Endodermal cell (in vitro differentiated cells): ENCODE measurements around the gene MPP7. TPM values are rescaled to one million over a fixed set of nuclear protein-coding genes. Genes with fewer than 3 reads are reported as not detected.
A peak's percentile ranks its signal among the peaks of the same experiment; 100 is the strongest.

Experiments used
- DNase-seq: peaks from one replicate; pipeline ENCODE4 v3.0.0-alpha.2; 2017
- H3K27ac ChIP-seq: 2 replicates; pipeline ENCODE4 v1.5.1; 2013; ENCODE audit warnings: mild to moderate bottlenecking, low read depth, low read length, moderate library complexity
- H3K27me3 ChIP-seq: 2 replicates; pipeline ENCODE4 v1.6.1; 2013; ENCODE audit warnings: mild to moderate bottlenecking, low read length, moderate library complexity; ENCODE audit not compliant: insufficient read depth, control insufficient read depth, poor library complexity, severe bottlenecking
- H3K36me3 ChIP-seq: 2 replicates; pipeline ENCODE4 v1.7.0; 2013; ENCODE audit warnings: mild to moderate bottlenecking, low read length, moderate library complexity; ENCODE audit not compliant: control insufficient read depth, insufficient read depth
- H3K4me1 ChIP-seq: one replicate; pipeline ENCODE4 v1.7.0; 2013; ENCODE audit warnings: low read length; ENCODE audit not compliant: control insufficient read depth, insufficient read depth
- H3K4me3 ChIP-seq: 2 replicates; pipeline ENCODE4 v1.5.1; 2013; ENCODE audit warnings: mild to moderate bottlenecking, low read length, moderate library complexity
- H3K9ac ChIP-seq: 2 replicates; pipeline ENCODE4 v1.6.1; 2013; ENCODE audit warnings: mild to moderate bottlenecking, low read length, moderate library complexity; ENCODE audit not compliant: poor library complexity, severe bottlenecking; ENCODE audit errors: extremely low read depth
- H3K9me3 ChIP-seq: 2 replicates; pipeline ENCODE4 v1.6.1; 2013; ENCODE audit warnings: mild to moderate bottlenecking, low read length, moderate library complexity; ENCODE audit not compliant: control insufficient read depth
- H3K27ac Mint-ChIP-seq: 2 replicates; pipeline ENCODE4 v1.8.0; 2020; ENCODE audit warnings: mixed read lengths
- H3K27me3 Mint-ChIP-seq: 2 replicates; pipeline ENCODE4 v1.8.0; 2021; ENCODE audit warnings: mild to moderate bottlenecking, mixed read lengths; ENCODE audit not compliant: insufficient read depth
- H3K36me3 Mint-ChIP-seq: 2 replicates; pipeline ENCODE4 v1.8.0; 2020; ENCODE audit warnings: low read depth, mixed read lengths
- H3K4me1 Mint-ChIP-seq: 2 replicates; pipeline ENCODE4 v1.8.0; 2020; ENCODE audit warnings: mixed read lengths
- H3K4me3 Mint-ChIP-seq: 2 replicates; pipeline ENCODE4 v1.8.0; 2020; ENCODE audit warnings: mild to moderate bottlenecking, moderate library complexity, mixed read lengths
- H3K9me3 Mint-ChIP-seq: 2 replicates; pipeline ENCODE4 v1.8.0; 2020; ENCODE audit warnings: mild to moderate bottlenecking, mixed read lengths
- WGBS, 2 experiments: methylation state at CpG; one replicate each; pipeline versions ENCODE4 v1.1.5 to v1.1.7; 2013; ENCODE audit warnings: missing lambda C conversion rate in 2 of 2, mixed read lengths in 1 of 2; ENCODE audit not compliant: insufficient coverage in 1 of 2, insufficient read length in 1 of 2; 5-methylcytosine and 5-hydroxymethylcytosine counted together
- total RNA-seq, 2 donors: library from RNA; stranded (reverse); fragmentation: NEBNext Ultra II Directional in 1 of 2; extraction: Animal tissue kit (Norgen Biotek cat#: 25700) in 1 of 2; gene quantifications; 2 replicates in 1 of 2; 3 replicates in 1 of 2; pipeline ENCODE4 v1.2.1, GENCODE V29; 2021
- TF ChIP-seq, protein P1 (sequence below): fragments of 200-600 bp; sonication (generic); conservative IDR thresholded peaks from 2 replicates; pipeline ENCODE4 v1.5.0; 2021; ENCODE audit warnings: antibody characterized with exemption, mild to moderate bottlenecking

The MPP7 gene
- total RNA-seq, 2 donors from 2014 or later: 5.5 to 7.7 TPM

DNA sequence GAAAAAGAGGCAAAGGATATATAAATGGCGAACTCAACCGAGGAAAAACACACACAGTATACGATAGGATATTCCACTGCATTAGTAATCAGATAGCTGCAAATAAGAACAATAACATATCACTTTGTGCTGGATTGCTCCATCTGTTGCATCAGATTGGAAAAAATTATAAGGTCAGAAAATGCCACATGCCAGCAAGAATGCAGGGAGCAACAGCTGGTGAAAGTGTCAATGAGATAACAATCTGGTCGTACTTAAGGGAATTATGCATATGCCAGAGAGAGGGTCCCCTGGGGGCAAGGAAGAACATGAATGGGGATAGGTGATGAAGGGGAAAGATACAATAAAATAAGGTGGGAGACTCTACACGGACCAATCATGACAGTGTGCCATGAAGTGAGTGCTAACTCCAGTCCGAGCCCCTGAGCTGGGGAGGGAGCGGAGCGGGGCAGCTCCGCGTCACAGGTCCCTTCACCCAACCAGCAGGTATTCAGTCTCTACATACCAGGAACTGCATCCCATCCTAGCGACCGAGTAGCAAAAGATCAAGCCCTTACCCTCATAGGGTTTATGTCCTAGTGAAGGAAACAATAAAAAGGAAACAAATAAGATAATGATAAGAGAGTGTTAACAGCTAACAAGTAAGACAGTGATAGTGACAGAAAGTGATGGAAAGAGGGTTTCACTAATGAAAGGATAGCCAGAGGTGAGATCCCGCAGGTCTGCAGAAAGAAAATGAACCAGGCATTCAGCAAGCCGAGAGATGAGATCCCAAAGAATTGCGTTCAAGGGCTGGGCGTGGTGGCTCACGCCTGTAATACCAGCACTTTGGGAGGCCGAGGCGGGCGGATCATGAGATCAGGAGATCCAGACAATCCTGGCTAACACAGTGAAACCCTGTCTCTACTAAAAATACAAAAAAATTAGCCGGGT, 9.4 kb downstream of the MPP7 start:
- H3K9me3 Mint-ChIP-seq: no peaks in the 10 kb centered on the region
- peak; percentile 45 for DNase-seq

DNA sequence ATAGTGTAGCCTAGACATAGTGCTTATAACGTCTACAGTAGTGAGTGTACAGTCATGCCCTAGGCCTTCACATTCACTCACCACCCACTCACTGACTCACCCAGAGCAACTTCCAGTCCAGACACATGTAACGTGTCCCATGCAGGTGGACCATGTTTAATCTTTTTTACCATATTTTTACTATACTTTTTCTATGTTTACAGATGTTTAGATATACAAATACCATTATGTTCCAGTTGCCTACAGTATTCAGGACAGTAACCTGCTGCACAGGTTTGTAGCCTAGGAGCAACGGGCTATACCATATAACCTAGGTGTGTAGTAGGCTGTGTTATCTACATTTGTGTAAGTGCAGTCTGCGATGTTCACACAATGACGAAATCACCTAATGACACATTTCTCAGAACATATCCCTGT, 11.0 kb downstream of the MPP7 start:
- H3K27me3 Mint-ChIP-seq: peaks cover 76% of the 10 kb centered on the region
- no peaks in the 10 kb centered on the region for H3K36me3 ChIP-seq
- TF ChIP-seq, protein P1, sequence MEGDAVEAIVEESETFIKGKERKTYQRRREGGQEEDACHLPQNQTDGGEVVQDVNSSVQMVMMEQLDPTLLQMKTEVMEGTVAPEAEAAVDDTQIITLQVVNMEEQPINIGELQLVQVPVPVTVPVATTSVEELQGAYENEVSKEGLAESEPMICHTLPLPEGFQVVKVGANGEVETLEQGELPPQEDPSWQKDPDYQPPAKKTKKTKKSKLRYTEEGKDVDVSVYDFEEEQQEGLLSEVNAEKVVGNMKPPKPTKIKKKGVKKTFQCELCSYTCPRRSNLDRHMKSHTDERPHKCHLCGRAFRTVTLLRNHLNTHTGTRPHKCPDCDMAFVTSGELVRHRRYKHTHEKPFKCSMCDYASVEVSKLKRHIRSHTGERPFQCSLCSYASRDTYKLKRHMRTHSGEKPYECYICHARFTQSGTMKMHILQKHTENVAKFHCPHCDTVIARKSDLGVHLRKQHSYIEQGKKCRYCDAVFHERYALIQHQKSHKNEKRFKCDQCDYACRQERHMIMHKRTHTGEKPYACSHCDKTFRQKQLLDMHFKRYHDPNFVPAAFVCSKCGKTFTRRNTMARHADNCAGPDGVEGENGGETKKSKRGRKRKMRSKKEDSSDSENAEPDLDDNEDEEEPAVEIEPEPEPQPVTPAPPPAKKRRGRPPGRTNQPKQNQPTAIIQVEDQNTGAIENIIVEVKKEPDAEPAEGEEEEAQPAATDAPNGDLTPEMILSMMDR: no peak
- H3K36me3 Mint-ChIP-seq: no peaks in the 10 kb centered on the region
- WGBS, 2 experiments: 83 to 97% methylated on average over 1 to 3 of the region's 5 CpGs
- no peak for DNase-seq
- H3K27me3 ChIP-seq: peaks cover 68% of the 10 kb centered on the region
- H3K27ac Mint-ChIP-seq: no peak overlapping the region
- peaks cover 16% of the 10 kb centered on the region for H3K4me1 Mint-ChIP-seq
- H3K4me3 ChIP-seq: no peak overlapping the region
- no peak overlapping the region for H3K27ac ChIP-seq
- no peak overlapping the region for H3K4me3 Mint-ChIP-seq
- no peak overlapping the region for H3K9ac ChIP-seq
- H3K9me3 ChIP-seq: no peaks in the 10 kb centered on the region
- no peaks in the 10 kb centered on the region for H3K9me3 Mint-ChIP-seq
- H3K4me1 ChIP-seq: no peaks in the 10 kb centered on the region

More for the DNA sequence above, 9.4 kb downstream of the MPP7 start:
- Histone ChIP-seq H3K4me3 (no peak overlapping the region), H3K27ac (no peak overlapping the region), H3K4me1 (no peaks in the 10 kb centered on the region), H3K9ac (no peak overlapping the region), H3K36me3 (no peaks in the 10 kb centered on the region), H3K9me3 (no peaks in the 10 kb centered on the region), H3K27me3 (peaks cover 84% of the 10 kb centered on the region)
- H3K4me3 Mint-ChIP-seq: peak overlapping the region; percentile 28
- 75 to 81% methylated on average over 7 to 21 of the region's 21 CpGs for WGBS, 2 experiments
- no peak overlapping the region for H3K27ac Mint-ChIP-seq
- H3K27me3 Mint-ChIP-seq: peaks cover 88% of the 10 kb centered on the region
- H3K36me3 Mint-ChIP-seq: no peaks in the 10 kb centered on the region
- H3K4me1 Mint-ChIP-seq: peaks cover 16% of the 10 kb centered on the region
- TF ChIP-seq, protein P1: no peak

DNA sequence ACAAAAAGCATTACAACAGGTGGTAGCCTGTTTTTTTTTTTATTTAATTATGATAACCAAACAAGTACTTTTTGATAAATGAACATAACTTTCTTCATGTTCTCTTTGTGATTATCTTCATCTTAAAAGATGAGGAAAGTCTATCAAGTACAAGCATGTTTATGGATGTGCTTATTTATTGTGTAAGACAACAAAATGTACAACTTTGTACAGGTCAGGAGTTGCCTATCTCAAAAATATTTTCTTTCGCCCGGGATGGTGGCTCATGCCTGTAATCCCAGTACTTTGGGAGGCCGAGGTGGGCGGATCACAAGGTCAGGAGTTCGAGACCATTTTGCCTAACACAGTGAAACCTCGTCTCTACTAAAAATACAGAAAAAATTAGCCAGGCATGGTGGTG, 17.0 kb downstream of the MPP7 start:
- no peak overlapping the region for H3K4me3 Mint-ChIP-seq
- no peak overlapping the region for H3K9ac ChIP-seq
- H3K4me1 ChIP-seq: no peaks in the 10 kb centered on the region
- H3K9me3 Mint-ChIP-seq: no peaks in the 10 kb centered on the region
- peaks cover 4% of the 10 kb centered on the region for H3K4me1 Mint-ChIP-seq
- H3K27ac Mint-ChIP-seq: no peak overlapping the region
- no peak for DNase-seq
- peaks cover 20% of the 10 kb centered on the region for H3K27me3 Mint-ChIP-seq
- H3K9me3 ChIP-seq: no peaks in the 10 kb centered on the region
- TF ChIP-seq, protein P1: no peak
- no peaks in the 10 kb centered on the region for H3K36me3 Mint-ChIP-seq
- no peak overlapping the region for H3K4me3 ChIP-seq
- H3K27me3 ChIP-seq: peaks cover 9% of the 10 kb centered on the region
- no peak overlapping the region for H3K27ac ChIP-seq
- WGBS, 2 experiments: 95 to 96% methylated on average over 5 to 6 of the region's 6 CpGs
- no peaks in the 10 kb centered on the region for H3K36me3 ChIP-seq
